Fibroblast of lung (primary cell): ENCODE results near the gene KCNG1. TPM values are rescaled to one million over a fixed set of nuclear protein-coding genes. Genes with fewer than 3 reads are reported as not detected.

Source experiments
- DNase-seq, 2 donors: peaks; one replicate each; pipeline versions ENCODE4 v3.0.0 to v3.0.0-alpha.2; 2010; ENCODE audit warnings: low read depth in 2 of 2
- H2AFZ ChIP-seq: 2 replicates; pipeline ENCODE4 v1.5.1; 2012; ENCODE audit warnings: low read length, control low read depth, inconsistent platforms
- H3K27ac ChIP-seq: 2 replicates; pipeline ENCODE4 v1.5.1; 2011; ENCODE audit warnings: low read length, control low read depth; ENCODE audit not compliant: insufficient read depth
- H3K27me3 ChIP-seq: 2 replicates; pipeline ENCODE4 v1.5.1; 2011; ENCODE audit warnings: mild to moderate bottlenecking, low read length; ENCODE audit not compliant: control insufficient read depth, insufficient read depth
- H3K36me3 ChIP-seq: 2 replicates; pipeline ENCODE4 v1.5.1; 2011; ENCODE audit warnings: low read length; ENCODE audit not compliant: control insufficient read depth, insufficient read depth
- H3K4me1 ChIP-seq: 2 replicates; pipeline ENCODE4 v1.5.1; 2011; ENCODE audit warnings: low read length; ENCODE audit not compliant: control insufficient read depth, insufficient read depth; ENCODE audit errors: extremely low read depth
- H3K4me2 ChIP-seq: 2 replicates; pipeline ENCODE4 v1.5.1; 2011; ENCODE audit warnings: low read length, control low read depth; ENCODE audit not compliant: insufficient read depth; ENCODE audit errors: extremely low read depth
- H3K4me3 ChIP-seq, 4 experiments: fragments of 200-600 bp in 1 of 4; sonication (generic) in 1 of 4; replicated peaks in 1 of 4; 2 replicates each; pipeline ENCODE4 v1.5.1; 2011 to 2016; ENCODE audit warnings: low read length in 4 of 4, low read depth in 3 of 4, mild to moderate bottlenecking in 3 of 4, control low read depth in 2 of 4, inconsistent platforms in 1 of 4, mixed read lengths in 1 of 4; ENCODE audit not compliant: insufficient read depth in 1 of 4; ENCODE audit errors: control extremely low read depth in 1 of 4
- H3K79me2 ChIP-seq: 2 replicates; pipeline ENCODE4 v1.5.1; 2012; ENCODE audit warnings: mild to moderate bottlenecking, low read length, inconsistent platforms; ENCODE audit not compliant: control insufficient read depth, insufficient read depth
- H3K9ac ChIP-seq: 2 replicates; pipeline ENCODE4 v1.5.1; 2011; ENCODE audit warnings: mild to moderate bottlenecking, low read length, control low read depth; ENCODE audit not compliant: insufficient read depth
- H3K9me3 ChIP-seq: 2 replicates; pipeline ENCODE4 v1.5.1; 2012; ENCODE audit warnings: low read depth, low read length; ENCODE audit not compliant: control insufficient read depth, insufficient read depth
- H4K20me1 ChIP-seq: 2 replicates; pipeline ENCODE4 v1.5.1; 2011; ENCODE audit warnings: low read length; ENCODE audit not compliant: control insufficient read depth, insufficient read depth; ENCODE audit errors: extremely low read depth
- CTCF ChIP-seq, 2 donors: IDR thresholded peaks in 1 of 2; conservative IDR thresholded peaks in 1 of 2; 1 replicate in 1 of 2; 2 replicates in 1 of 2; pipeline ENCODE4 v1.5.1; 2011 to 2012; ENCODE audit warnings: low read length in 2 of 2, control low read depth in 1 of 2, inconsistent platforms in 1 of 2, low read depth in 1 of 2, mild to moderate bottlenecking in 1 of 2
- EZH2 ChIP-seq: IDR thresholded peaks from 2 replicates; pipeline ENCODE4 v1.5.1; 2012; ENCODE audit warnings: low read length, control low read depth, mild to moderate bottlenecking; ENCODE audit errors: missing control alignments
- polyA plus RNA-seq, 2 donors: library from polyadenylated mRNA; depleted of rRNA in 1 of 2; stranded (reverse) in 1 of 2; unstranded in 1 of 2; fragments of >200 nt; gene quantifications; 2 replicates each; pipeline ENCODE4 v1.2.1, GENCODE V29; 2011 to 2012; ENCODE audit warnings: missing spikeins in 1 of 2
- total RNA-seq: library from RNA; depleted of rRNA; stranded (reverse); fragments of >200 nt; gene quantifications from 2 replicates; pipeline ENCODE4 v1.2.1, GENCODE V29; 2014

Gene KCNG1
- total and polyA plus RNA-seq, 2 donors (not counting 1 experiment from before 2014, with no cell fraction given), result 1.8 to 9.9 TPM

- Histone ChIP-seq H3K27me3 (peaks cover 56% of the 10 kb centered on the region), H3K27ac (no peak overlapping the region), H4K20me1 (no peaks in the 10 kb centered on the region), H2AFZ (no peak overlapping the region), H3K4me1 (peaks cover 6% of the 10 kb centered on the region), H3K79me2 (no peaks in the 10 kb centered on the region), H3K4me2 (no peak overlapping the region), H3K36me3 (no peaks in the 10 kb centered on the region), H3K9me3 (no peaks in the 10 kb centered on the region), H3K4me3 (no peak overlapping the region), H3K9ac (no peak overlapping the region)
- no peak for DNase-seq
- TF ChIP-seq EZH2 (no peak), CTCF (conservative IDR thresholded peaks at IDR 0.05 in 1 of 2, IDR thresholded peaks at IDR 0.05 in 1 of 2; ENCODE audit: low read depth in 1 of 2, low read length in 2 of 2) (no peak)
These were observed 3.4 kb upstream of the KCNG1 start for GRCh38 chr20:51026269-51026668.

- TF ChIP-seq CTCF (conservative IDR thresholded peaks at IDR 0.05 in 1 of 2, IDR thresholded peaks at IDR 0.05 in 1 of 2; ENCODE audit: low read depth in 1 of 2, low read length in 2 of 2), result no peak
- TF ChIP-seq EZH2, result no peak
- DNase-seq, result no peak
- Histone ChIP-seq H3K9ac (no peak overlapping the region), H4K20me1 (no peaks in the 10 kb centered on the region), H3K79me2 (no peaks in the 10 kb centered on the region), H3K9me3 (no peaks in the 10 kb centered on the region), H2AFZ (no peak overlapping the region), H3K27me3 (peaks cover 48% of the 10 kb centered on the region), H3K27ac (no peak overlapping the region), H3K4me3 (no peak overlapping the region), H3K36me3 (no peaks in the 10 kb centered on the region), H3K4me1 (peaks cover 6% of the 10 kb centered on the region), H3K4me2 (no peak overlapping the region)
These were observed 1.9 kb upstream of the KCNG1 start for GRCh38 chr20:51024761-51025160.

- H3K79me2 ChIP-seq, result no peaks in the 10 kb centered on the region
- DNase-seq, result no peak
- peak overlapping the region in 2 of 4 experiments; percentile 37 to 59 for H3K4me3 ChIP-seq
- no peaks in the 10 kb centered on the region for H3K36me3 ChIP-seq
- H4K20me1 ChIP-seq, result no peaks in the 10 kb centered on the region
- H3K27me3 ChIP-seq, result peaks cover 37% of the 10 kb centered on the region
- H3K27ac ChIP-seq, result no peak overlapping the region
- H3K9me3 ChIP-seq, result no peaks in the 10 kb centered on the region
- no peak overlapping the region for H3K4me2 ChIP-seq
- TF ChIP-seq CTCF (conservative IDR thresholded peaks at IDR 0.05 in 1 of 2, IDR thresholded peaks at IDR 0.05 in 1 of 2; ENCODE audit: low read depth in 1 of 2, low read length in 2 of 2) (no peak), EZH2 (peak; percentile 53)
- H2AFZ ChIP-seq, result no peak overlapping the region
- peaks cover 6% of the 10 kb centered on the region for H3K4me1 ChIP-seq
- H3K9ac ChIP-seq, result no peak overlapping the region
These were observed 779 bp upstream of the KCNG1 start for GRCh38 chr20:51023617-51024155.
